ENCODE results near the gene MYO7B.

Gene MYO7B

DNA sequence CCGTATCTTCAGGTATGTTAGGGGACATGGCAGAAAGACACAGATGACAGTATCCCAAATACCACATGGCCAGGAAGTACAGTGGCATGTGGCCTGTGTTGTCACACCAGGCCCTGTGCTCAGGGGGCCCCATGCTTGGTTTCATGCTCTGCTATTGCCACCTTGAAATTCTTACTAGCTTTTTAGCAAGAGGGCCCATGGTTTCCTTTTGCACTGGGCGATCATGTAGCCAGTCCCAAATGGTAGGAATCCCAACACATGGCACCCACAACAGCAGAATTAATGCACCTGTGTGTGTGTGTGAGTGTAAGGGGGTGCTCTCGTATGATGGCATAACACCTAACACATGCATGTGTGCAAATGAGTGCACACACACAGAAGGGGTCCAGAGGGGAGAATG is 39.2 kb downstream of the MYO7B start:
- Histone ChIP-seq H3K27ac (no peak overlapping the region), H2AFZ (no peak overlapping the region), H3K9me3 (ENCODE audit: control insufficient read depth, low read length) (no peaks in the 10 kb centered on the region), H3K79me2 (no peaks in the 10 kb centered on the region), H3K9ac (no peak overlapping the region), H3K4me3 (ENCODE audit: low read depth, low read length) (no peak overlapping the region), H3K27me3 (ENCODE audit: control insufficient read depth, insufficient read depth, low read length) (no peaks in the 10 kb centered on the region), H3K4me2 (ENCODE audit: low read length) (no peak overlapping the region), H3K4me1 (no peaks in the 10 kb centered on the region), H3K36me3 (ENCODE audit: control insufficient read depth, insufficient read depth, low read length) (no peaks in the 10 kb centered on the region)
- no peak for TF ChIP-seq CTCF (IDR thresholded peaks at IDR 0.05)

DNA sequence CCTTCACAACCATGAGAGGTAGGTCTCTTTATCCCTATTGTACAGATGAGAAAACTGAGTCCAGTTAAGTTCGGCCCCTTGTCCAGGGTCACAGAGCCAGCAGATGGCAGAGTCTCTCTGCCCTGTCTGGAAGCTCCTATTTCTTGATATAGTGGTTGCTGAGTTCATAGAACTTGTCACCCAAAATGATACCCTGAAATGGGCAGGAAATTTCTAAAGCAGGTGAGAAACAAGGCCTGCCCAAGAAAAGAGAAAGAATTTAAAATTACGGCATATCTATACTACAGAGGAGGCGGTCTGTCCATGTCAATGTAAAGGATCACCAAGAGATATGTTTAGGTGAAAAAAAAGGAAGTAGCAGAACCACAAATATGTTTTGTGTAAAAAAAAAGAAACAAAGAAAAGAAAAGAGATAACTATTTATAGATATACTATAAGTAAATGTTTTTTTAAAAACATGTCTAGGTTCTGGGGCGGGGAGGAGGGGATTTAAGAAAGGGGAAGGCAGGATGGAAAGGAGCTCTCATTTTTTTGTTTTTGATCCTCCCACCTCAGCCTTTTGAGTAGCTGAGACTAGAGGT is 39.8 kb downstream of the MYO7B start:
- Histone ChIP-seq H2AFZ (no peak overlapping the region), H3K4me1 (no peaks in the 10 kb centered on the region), H3K4me3 (ENCODE audit: low read depth, low read length) (no peak overlapping the region), H3K36me3 (ENCODE audit: control insufficient read depth, insufficient read depth, low read length) (no peaks in the 10 kb centered on the region), H3K79me2 (no peaks in the 10 kb centered on the region), H3K27me3 (ENCODE audit: control insufficient read depth, insufficient read depth, low read length) (no peaks in the 10 kb centered on the region), H3K9me3 (ENCODE audit: control insufficient read depth, low read length) (no peaks in the 10 kb centered on the region), H3K4me2 (ENCODE audit: low read length) (no peak overlapping the region), H3K27ac (no peak overlapping the region), H3K9ac (no peak overlapping the region)
- TF ChIP-seq CTCF (IDR thresholded peaks at IDR 0.05) = no peak

DNA sequence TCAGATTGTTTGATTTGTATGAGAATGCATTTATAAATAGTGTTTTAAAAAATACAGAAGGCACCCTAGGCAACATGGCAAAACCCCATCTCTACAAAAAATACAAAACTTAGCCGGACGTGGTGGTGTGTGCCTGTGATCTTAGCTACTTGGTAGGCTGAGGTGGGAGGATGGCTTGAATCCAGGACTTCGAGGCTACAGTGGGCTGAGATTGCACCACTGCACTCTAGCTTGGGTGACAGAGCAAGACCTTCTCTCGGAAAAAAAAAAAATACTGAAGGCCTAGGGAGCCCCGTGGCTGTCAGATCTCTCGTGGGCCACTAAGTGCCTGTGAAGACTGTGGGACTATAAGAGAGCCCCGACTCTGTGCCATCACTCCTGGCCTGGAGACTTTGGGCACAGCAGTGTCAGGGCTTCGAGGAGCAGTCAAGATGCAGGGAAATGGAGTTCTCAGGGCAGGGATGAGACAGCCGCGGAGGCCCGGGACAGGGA is 40.5 kb downstream of the MYO7B start:
- Histone ChIP-seq H3K27me3 (ENCODE audit: control insufficient read depth, insufficient read depth, low read length) (no peaks in the 10 kb centered on the region), H2AFZ (no peak overlapping the region), H3K9ac (no peak overlapping the region), H3K79me2 (no peaks in the 10 kb centered on the region), H3K4me3 (ENCODE audit: low read depth, low read length) (no peak overlapping the region), H3K27ac (no peak overlapping the region), H3K36me3 (ENCODE audit: control insufficient read depth, insufficient read depth, low read length) (no peaks in the 10 kb centered on the region), H3K4me1 (no peaks in the 10 kb centered on the region), H3K4me2 (ENCODE audit: low read length) (no peak overlapping the region), H3K9me3 (ENCODE audit: control insufficient read depth, low read length) (no peaks in the 10 kb centered on the region)
- no peak for TF ChIP-seq CTCF (IDR thresholded peaks at IDR 0.05)

DNA sequence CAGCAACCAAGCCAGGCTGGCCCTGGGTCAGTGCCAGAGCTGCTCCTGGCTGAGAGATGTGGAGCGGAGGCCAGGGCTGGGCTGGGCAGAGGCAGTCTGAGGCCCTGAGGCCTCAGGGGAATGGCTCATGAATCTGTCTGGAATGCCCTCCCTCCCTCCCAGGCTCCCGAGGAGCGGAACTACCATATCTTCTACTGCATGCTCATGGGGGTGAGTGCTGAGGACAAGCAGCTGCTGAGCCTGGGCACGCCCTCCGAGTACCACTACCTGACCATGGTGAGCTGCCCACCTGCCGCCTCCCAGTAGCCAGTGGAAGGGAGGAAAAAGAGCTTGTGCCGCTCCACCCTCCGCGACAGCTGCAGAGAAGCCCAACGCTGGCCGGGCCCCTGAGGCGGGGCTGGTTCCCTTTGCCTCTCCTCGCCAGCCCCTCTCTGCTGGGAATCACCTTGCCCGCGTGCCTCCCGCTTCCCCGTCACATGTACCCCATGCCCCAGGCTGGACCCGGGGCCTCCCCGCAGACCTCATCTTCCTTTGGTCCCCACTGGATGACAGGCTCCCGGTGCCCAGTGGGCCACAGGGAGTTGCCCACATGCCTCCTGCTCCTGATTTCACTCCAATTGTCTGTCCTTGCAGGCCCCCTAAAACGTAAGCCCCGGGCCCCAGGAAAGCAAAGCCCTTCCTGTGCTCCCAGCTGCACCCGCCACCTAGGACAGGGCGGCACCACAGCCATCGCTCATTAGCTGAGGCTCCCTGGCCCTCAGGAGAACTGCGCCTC is 41.1 kb downstream of the MYO7B start:
- no peak overlapping the region for H3K4me3 ChIP-seq (ENCODE audit: low read depth, low read length)
- no peak overlapping the region for H3K9ac ChIP-seq

More for the DNA sequence above, 41.1 kb downstream of the MYO7B start:
- TF ChIP-seq CTCF (IDR thresholded peaks at IDR 0.05) = no peak
- no peaks in the 10 kb centered on the region for H3K36me3 ChIP-seq (ENCODE audit: control insufficient read depth, insufficient read depth, low read length)
- H3K79me2 ChIP-seq = no peaks in the 10 kb centered on the region
- no peak overlapping the region for H3K4me2 ChIP-seq (ENCODE audit: low read length)
- no peaks in the 10 kb centered on the region for H3K27me3 ChIP-seq (ENCODE audit: control insufficient read depth, insufficient read depth, low read length)
- H2AFZ ChIP-seq = no peak overlapping the region
- no peaks in the 10 kb centered on the region for H3K4me1 ChIP-seq
- H3K9me3 ChIP-seq (ENCODE audit: control insufficient read depth, low read length) = no peaks in the 10 kb centered on the region
- no peak overlapping the region for H3K27ac ChIP-seq

Data from parathyroid adenoma (tissue), 2 donors.